Bone marrow (tissue), 2 donors: ENCODE results near the gene DCHS1.

Experiments used
- DNase-seq, 2 donors: peaks; one replicate each; lab custom pipeline; 2025; lab: John Stamatoyannopoulos, UW

DCHS1 gene

DNA sequence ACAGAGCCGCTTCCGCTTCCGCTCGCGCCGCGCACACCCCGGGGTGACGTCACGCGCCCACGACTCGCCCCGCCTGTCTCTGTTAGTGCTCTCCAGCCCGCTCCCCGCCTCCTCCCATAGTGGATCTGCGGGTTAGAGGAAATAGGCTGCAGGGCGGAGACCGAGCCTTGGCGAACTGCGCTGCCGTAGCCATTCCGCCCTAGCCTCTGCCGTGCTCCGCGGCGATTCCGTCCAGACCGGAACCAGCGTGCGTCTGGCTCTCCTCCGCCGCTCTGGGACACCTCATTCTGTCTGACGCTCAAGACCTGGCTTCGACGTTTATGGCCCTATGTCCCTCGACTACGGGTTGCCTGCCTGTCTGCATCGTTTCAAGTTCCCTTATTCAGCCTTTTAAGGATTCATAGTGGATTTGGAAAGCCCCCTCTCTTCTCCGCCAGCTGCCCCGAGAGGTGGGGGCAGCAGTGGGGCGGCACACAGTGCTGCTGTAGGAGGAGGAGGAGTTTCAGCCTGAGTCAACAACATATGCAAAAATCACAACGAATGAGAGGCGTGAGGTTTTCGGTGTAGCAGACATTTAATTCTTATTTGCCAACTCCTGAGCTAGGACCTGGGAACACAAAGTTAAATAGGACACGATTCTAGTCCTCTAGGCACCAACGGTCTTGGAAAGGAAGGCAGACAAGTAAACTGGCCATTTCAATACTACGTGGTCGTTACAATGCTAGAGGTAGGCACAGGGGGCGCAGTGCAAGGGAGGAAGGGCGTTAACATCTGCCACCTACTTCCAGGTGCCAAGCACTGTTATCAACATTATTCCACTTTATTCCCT, 43.2 kb downstream of the DCHS1 start, which contains the start of gene TAF10:
Gene TAF10 (minus strand): TSS at position 4 of the 829 bp plus-strand sequence. CDS start 27 bp downstream, outside the sequence.
- DNase-seq: peak; percentile 79 to 94

DNA sequence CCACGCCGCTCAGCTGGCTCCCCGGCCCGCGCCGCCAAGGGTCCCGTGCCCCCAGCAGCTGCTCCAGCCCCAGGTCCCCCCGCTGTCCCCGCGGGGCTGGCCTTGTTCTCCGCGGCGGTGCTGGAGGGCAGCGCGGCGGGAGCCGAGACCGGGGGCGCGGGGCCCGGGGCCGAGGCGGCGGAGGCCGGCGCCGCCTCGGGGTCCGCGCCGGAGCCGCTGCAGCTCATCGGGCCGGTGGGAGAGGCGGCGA, 43.7 kb downstream of the DCHS1 start:
- DNase-seq: peak in 1 of 2 donors; percentile 50

DNA sequence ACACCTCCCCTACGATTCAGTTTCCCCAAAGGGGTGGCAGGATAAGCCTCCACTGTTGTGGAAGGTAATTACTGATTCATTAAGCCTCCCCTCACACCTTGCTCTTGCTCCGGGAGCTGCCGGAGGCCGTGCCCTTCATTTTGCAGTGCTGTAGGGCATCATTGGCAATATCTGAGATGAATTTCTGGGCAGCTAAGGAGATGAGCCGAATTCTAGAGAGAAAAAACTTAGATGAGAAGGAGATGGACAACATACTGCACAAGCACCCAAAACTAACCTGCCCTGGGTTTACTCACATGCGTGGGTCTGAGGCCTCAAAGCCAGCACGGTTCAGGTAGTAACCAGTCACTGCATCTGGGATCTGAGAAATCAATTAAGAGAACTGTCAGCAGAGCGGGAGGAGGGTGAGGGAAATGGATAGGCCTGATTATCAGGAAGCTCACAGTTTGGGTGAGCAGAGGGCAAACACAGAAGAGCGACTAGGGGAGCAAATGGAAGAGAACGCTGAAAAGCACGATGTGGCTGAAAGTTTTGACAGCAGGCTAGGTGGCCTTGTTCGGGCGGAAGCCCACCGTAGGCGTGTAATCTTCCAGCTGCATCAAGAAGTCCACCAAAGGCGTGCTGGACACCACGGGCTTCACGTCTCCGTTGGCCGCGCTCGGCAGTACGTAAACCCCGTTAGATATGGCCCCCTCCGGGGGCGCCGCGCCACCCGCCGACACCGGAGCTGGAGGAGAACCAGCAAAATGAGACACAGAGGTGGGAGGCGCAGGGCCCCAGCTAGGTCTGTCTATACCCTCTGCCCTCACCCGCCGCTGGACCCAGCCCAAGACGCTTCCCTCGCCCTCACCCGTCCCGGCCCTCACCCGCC, 44.3 kb downstream of the DCHS1 start:
- no peak for DNase-seq

- DNase-seq: no peak
These were observed 45.0 kb downstream of the DCHS1 start for GRCh38 chr11:6610591-6610990.

DNA sequence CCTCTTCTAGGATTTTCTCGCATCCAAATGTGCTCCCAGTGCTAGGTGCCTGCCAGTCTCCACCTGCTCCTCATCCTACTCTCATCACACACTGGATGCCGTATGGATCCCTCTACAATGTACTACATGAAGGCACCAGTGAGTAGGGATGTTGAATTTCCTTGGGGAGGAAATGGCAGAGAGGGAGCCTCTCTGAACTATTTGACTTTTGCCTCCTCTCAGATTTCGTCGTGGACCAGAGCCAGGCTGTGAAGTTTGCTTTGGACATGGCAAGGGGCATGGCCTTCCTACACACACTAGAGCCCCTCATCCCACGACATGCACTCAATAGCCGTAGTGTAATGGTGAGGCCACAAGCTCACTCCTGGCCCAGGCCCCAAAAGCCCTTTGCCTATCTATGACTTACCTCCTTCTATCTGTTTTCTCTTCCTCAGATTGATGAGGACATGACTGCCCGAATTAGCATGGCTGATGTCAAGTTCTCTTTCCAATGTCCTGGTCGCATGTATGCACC, 46.0 kb downstream of the DCHS1 start:
- no peak for DNase-seq

- DNase-seq: no peak
These were observed 46.7 kb downstream of the DCHS1 start for GRCh38 chr11:6608726-6609501.

DNA sequence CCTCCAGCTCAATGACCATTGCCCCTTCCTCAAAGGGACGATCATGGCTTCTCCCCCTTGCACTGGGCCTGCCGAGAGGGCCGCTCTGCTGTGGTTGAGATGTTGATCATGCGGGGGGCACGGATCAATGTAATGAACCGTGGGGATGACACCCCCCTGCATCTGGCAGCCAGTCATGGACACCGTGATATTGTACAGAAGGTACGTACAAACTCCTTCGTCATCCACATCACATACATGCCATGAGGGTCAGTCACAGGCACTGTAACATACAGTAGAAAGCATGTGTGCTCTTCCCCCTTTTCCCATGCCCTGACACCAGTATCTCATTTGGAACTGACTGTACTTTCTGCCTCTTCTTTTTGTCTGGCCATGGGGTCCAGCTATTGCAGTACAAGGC, 47.6 kb downstream of the DCHS1 start:
- DNase-seq: no peak

DNA sequence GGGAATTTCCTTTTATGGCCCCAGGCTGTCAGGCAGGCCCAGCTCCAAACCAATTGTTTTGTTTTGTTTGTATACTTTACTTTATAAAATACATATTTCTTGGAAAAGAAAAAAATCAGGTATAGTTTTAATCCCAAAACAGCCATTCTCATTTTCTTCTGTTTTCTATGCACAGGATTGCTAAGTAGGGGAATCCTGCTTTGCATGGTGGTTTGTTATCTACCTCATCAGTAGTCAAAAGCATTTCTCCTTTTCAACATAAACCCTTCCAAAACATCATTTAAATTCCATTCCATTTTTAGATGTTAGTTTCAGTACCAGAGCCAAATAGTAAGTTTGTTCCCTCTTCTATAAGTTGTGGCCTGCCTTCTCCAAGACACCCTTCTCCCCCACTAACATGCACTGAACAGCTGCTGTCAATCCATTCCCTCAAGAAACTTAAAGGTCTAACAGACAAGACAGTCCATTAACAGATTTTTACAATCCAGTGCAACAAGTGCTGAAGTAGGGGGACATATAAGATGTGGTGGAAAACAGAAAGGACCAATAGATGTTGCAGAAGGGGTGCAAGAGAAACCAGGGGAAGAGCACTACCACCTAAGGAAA, 48.3 kb downstream of the DCHS1 start:
- DNase-seq: no peak

DNA sequence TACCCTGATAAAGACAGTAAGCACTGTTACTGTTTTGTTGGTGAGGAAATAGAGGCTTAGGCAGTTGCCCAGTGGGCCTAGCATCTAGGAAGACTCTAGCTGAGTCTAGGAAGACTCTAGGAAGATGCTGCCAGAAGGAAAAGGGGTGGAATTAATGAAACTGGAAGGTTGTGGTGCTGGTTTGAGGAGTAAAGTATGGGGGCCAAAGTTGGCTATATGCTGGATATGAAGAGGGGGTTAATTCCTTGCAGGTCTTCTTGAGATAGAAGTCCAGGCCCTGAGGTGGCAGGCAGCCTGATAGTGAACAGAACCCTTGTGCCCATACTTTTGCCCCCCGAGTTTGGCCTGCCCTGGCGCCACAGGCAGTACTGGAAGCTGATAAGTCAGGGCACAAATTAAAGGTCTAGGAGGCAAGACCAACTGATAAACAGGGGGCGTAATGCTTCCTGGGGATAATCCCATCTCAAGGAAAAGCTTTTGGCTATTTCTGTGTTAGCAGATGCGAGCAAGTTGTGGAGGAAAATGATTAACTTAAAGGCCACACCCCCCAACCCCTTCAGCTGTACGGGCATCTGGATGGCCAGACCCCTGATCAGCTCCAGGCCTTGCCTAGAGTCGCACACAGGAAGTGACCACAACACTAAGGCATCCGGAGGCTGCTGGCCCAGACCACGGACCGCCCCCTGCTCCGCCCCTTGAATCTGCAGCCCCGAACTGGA, 49.0 kb downstream of the DCHS1 start:
- DNase-seq: peak; percentile 15 to 45

DNA sequence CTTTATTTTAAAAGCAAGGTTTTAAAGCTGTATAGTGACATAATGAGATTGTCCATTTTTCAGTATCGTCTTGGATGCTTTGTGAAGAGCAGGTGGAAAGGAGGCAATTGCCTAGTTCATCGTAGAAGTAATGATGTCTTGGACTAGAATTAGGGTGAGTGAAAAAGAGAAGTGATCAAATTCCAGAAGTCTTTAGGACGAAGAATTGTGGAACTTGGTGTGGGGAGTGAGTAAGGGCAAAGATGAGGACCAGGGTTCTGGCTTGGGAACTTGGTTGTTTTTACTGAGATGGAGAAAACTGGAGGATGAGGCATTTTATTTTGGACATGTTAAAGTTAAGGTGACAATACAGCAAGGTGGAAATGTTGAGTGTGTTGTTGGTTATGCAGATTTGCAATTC, 50.8 kb downstream of the DCHS1 start:
- DNase-seq: no peak

- DNase-seq: peak; percentile 16 to 64
These were observed 51.5 kb downstream of the DCHS1 start for GRCh38 chr11:6604081-6604626.

- DNase-seq: peak; percentile 72 to 80
These were observed 52.1 kb downstream of the DCHS1 start, which contains the start of the genes ILK and RRP8 for GRCh38 chr11:6603287-6604080. Gene ILK (plus strand): TSS chr11:6603774. CDS start chr11:6604272, 498 bp downstream. Gene RRP8 (minus strand): TSS chr11:6603616. CDS start chr11:6603502, 114 bp downstream.

DNA sequence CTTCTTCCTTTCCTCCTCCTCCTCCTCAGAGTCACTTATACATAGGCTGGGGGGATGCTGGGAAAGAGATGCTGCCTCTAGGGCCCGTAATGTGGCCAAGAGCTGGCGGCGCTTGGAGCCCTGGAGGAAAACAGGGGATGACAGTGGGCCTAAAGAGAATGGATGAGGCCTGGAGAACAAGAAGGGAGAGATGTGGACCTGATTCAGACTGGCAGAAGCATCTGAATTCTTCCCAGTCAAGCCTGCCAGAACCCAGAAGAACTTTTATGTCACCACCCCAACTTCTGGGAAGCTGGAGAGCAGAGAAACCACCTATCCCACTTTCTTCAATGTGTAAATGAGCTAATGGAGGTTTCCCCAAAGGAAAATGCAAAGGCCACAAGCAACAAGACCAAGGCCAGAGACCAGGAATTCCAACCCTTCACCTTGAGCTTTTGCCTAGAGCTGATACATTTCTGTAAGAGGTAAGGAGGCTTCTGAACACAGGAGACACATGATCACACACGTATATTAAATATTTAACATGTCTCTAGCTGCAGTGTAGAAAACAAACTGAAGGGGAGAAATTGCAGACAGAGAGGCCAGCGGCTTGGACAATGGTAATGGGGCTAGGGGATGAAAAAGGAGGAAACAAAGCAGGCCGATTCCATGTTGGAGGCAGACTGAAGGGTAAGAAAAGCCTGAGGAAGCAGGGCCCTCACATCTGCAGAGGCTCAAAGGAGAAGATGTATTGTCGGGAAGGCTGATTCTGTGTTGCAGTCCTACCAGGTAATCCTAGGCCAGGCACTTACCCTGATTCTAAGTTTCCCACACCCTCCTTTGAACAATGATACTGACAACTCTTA, 53.3 kb downstream of the DCHS1 start:
- DNase-seq: no peak

GRCh38 chr11:6601041-6601461, 54.6 kb downstream of the DCHS1 start:
- no peak for DNase-seq

- no peak for DNase-seq
These were observed 55.7 kb downstream of the DCHS1 start for GRCh38 chr11:6599881-6600390.

GRCh38 chr11:6599449-6599848, 56.2 kb downstream of the DCHS1 start:
- DNase-seq: no peak

DNA sequence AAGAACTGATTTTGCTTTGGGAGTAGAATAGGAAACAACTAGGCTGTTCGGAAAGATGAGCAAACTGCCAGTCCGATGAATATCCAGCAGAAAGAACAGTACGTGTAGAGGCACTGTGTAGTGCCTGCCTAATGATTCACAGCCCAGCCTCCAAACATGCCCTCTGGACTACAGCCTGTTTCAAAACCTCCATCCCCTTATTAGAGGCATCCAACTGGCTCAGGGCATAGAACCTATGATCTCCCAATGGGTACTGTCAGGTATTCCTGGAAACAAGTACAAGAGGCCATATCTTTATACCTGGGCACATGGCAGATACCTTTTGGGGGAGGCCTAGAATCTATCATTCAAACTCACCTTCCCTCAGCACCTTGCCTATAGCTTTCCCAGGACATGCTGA, 57.1 kb downstream of the DCHS1 start:
- DNase-seq: no peak

DNA sequence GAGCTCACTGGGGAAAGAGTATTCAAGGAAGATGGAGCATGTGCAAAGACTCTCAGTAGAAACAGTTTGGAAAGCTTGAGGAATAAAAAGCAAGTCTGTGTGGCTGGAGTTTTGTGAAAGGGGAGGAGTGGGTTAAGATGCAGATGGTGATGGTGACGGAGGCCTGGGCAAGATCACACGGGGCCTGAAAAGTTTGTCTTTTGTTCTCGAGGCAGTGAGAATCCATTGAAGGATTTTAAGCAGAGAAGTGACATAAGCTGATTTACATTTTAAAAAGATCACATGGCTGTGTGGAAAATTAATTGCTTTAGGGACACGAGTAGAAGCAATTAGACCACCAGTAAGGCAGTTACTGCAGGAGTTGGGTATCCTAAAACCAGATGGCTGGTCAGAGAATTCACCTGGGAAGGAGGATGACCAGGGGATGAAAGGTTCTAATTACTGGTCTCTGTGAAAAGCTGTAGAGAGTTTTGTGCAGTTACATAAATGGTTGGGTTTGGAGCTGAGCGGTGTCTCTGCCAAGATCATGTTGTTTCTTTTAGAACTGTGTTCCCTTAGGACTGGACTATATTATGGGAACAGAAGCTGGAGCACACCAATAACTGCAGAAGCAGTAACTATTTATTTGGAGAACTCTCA, 59.3 kb downstream of the DCHS1 start:
- no peak for DNase-seq
